ENCODE results near the gene ARAP1.

The ARAP1 gene

GRCh38 chr11:72735495-72736027 is 16.6 kb downstream of the ARAP1 start:
- H3K4me3 ChIP-seq, result no peak overlapping the region
- no peak for TF ChIP-seq CTCF (IDR thresholded peaks at IDR 0.05)
- DNase-seq (ENCODE audit: low spot score), result no peak
- no peak overlapping the region for H3K27ac ChIP-seq

GRCh38 chr11:72732329-72732728 is 19.9 kb downstream of the ARAP1 start:
- no peak for TF ChIP-seq CTCF (IDR thresholded peaks at IDR 0.05)
- H3K4me3 ChIP-seq, result no peak overlapping the region
- H3K27ac ChIP-seq, result no peak overlapping the region
- DNase-seq (ENCODE audit: low spot score), result no peak

GRCh38 chr11:72730737-72731136 is 21.5 kb downstream of the ARAP1 start:
- DNase-seq (ENCODE audit: low spot score), result no peak
- Histone ChIP-seq H3K4me3 (no peak overlapping the region), H3K27ac (no peak overlapping the region)

GRCh38 chr11:72730243-72730642 is 22.0 kb downstream of the ARAP1 start:
- Histone ChIP-seq H3K27ac (no peak overlapping the region), H3K4me3 (no peak overlapping the region)
- no peak for TF ChIP-seq CTCF (IDR thresholded peaks at IDR 0.05)
- no peak for DNase-seq (ENCODE audit: low spot score)

More at GRCh38 chr11:72730737-72731136, 21.5 kb downstream of the ARAP1 start:
- TF ChIP-seq CTCF (IDR thresholded peaks at IDR 0.05), result no peak

- Histone ChIP-seq H3K27ac (no peak overlapping the region), H3K4me3 (no peak overlapping the region)
- TF ChIP-seq CTCF (IDR thresholded peaks at IDR 0.05), result no peak
- DNase-seq (ENCODE audit: low spot score), result no peak
Observed at GRCh38 chr11:72727521-72727920, 24.7 kb downstream of the ARAP1 start.

GRCh38 chr11:72726266-72727220 is 25.7 kb downstream of the ARAP1 start:
- no peak overlapping the region for H3K4me3 ChIP-seq
- no peak for TF ChIP-seq CTCF (IDR thresholded peaks at IDR 0.05)
- no peak for DNase-seq (ENCODE audit: low spot score)
- no peak overlapping the region for H3K27ac ChIP-seq

GRCh38 chr11:72725724-72726028 is 26.5 kb downstream of the ARAP1 start:
- H3K4me3 ChIP-seq, result no peak overlapping the region
- no peak overlapping the region for H3K27ac ChIP-seq
- no peak for DNase-seq (ENCODE audit: low spot score)
- no peak for TF ChIP-seq CTCF (IDR thresholded peaks at IDR 0.05)
